Caco-2 (cell line): ENCODE results near the gene CLEC10A. TPM values are rescaled to one million over a fixed set of nuclear protein-coding genes. Genes with fewer than 3 reads are reported as not detected.

Source experiments
- BruUV-seq: library from RNA; stranded (reverse); fragments of 400-500 nt; replicated peaks from 2 replicates; lab custom pipeline; 2021; lab: Mats Ljungman, UMichigan
- CTCF ChIA-PET: fragments of 300-600 bp; sonication (Branson Sonifier 250); formaldehyde crosslinking; loops from one replicate; lab custom pipeline; 2022; ENCODE audit warnings: antibody characterized with exemption; lab: Charles Lee
- POLR2A ChIA-PET: fragments of 300-600 bp; sonication (Branson Sonifier 250); formaldehyde crosslinking; loops from one replicate; lab custom pipeline; 2022; ENCODE audit warnings: antibody characterized with exemption; lab: Charles Lee
- DNase-seq, 2 experiments: peaks; one replicate each; pipeline versions ENCODE4 v3.0.0 to v3.0.0-alpha.2; 2020 to 2022
- H3K27me3 ChIP-seq: replicated peaks from 2 replicates; pipeline ENCODE4 v1.6.0; 2011; ENCODE audit warnings: low read length; ENCODE audit not compliant: control insufficient read depth, insufficient read depth
- H3K36me3 ChIP-seq: 2 replicates; pipeline ENCODE4 v1.5.1; 2011; ENCODE audit warnings: low read length; ENCODE audit not compliant: control insufficient read depth, insufficient read depth
- H3K4me1 ChIP-seq: fragments of 250-450 bp; sonication (Bioruptor Pico); 2 replicates; pipeline ENCODE4 v1.5.1; 2020; ENCODE audit warnings: mild to moderate bottlenecking
- H3K4me3 ChIP-seq: 2 replicates; pipeline ENCODE4 v1.5.1; 2011; ENCODE audit warnings: low read depth, mild to moderate bottlenecking, control low read depth, low read length
- H3K9me3 ChIP-seq: fragments of 250-450 bp; sonication (Bioruptor Pico); 2 replicates; pipeline ENCODE4 v1.5.1; 2020; ENCODE audit warnings: mild to moderate bottlenecking, moderate library complexity
- H3K27ac Mint-ChIP-seq: one replicate; pipeline ENCODE4 v1.8.0; 2022; ENCODE audit warnings: mixed read lengths; ENCODE audit not compliant: unreplicated experiment
- H3K27me3 Mint-ChIP-seq: one replicate; pipeline ENCODE4 v1.8.0; 2022; ENCODE audit warnings: mixed read lengths; ENCODE audit not compliant: insufficient read depth, unreplicated experiment
- H3K36me3 Mint-ChIP-seq: one replicate; pipeline ENCODE4 v1.8.0; 2022; ENCODE audit warnings: mild to moderate bottlenecking, mixed read lengths; ENCODE audit not compliant: insufficient read depth, unreplicated experiment
- H3K4me1 Mint-ChIP-seq: one replicate; pipeline ENCODE4 v1.8.0; 2022; ENCODE audit warnings: low read depth, mixed read lengths; ENCODE audit not compliant: unreplicated experiment
- H3K4me3 Mint-ChIP-seq: one replicate; pipeline ENCODE4 v1.8.0; 2022; ENCODE audit warnings: mild to moderate bottlenecking, moderate library complexity, mixed read lengths; ENCODE audit not compliant: unreplicated experiment
- H3K9me3 Mint-ChIP-seq: one replicate; pipeline ENCODE4 v1.8.0; 2022; ENCODE audit warnings: mixed read lengths; ENCODE audit not compliant: unreplicated experiment
- intact Hi-C: fragments of 100-400 bp; cut with micrococcal nuclease; formaldehyde crosslinking; loops from one replicate; pipeline ENCODE4 v1.10.0; 2022; ENCODE audit not compliant: unreplicated experiment
- total RNA-seq: library from RNA; stranded (reverse); gene quantifications from 2 replicates; pipeline ENCODE4 v1.2.3, GENCODE V29; 2022
- TF ChIP-seq, protein P1 (sequence below), 2 experiments: fragments of 200-600 bp in 1 of 2; IDR thresholded peaks; 1 replicate in 1 of 2; 2 replicates in 1 of 2; pipeline versions ENCODE4 v1.5.1 to v1.8.0; 2011 to 2022; ENCODE audit warnings: antibody characterized with exemption in 1 of 2, control low read depth in 1 of 2, inconsistent platforms in 1 of 2, low read depth in 1 of 2, low read length in 1 of 2, mild to moderate bottlenecking in 1 of 2, moderate library complexity in 1 of 2; ENCODE audit not compliant: insufficient read depth in 1 of 2, severe bottlenecking in 1 of 2, unreplicated experiment in 1 of 2

The CLEC10A gene
- total RNA-seq, 1 experiment from 2014 or later: not detected

DNA sequence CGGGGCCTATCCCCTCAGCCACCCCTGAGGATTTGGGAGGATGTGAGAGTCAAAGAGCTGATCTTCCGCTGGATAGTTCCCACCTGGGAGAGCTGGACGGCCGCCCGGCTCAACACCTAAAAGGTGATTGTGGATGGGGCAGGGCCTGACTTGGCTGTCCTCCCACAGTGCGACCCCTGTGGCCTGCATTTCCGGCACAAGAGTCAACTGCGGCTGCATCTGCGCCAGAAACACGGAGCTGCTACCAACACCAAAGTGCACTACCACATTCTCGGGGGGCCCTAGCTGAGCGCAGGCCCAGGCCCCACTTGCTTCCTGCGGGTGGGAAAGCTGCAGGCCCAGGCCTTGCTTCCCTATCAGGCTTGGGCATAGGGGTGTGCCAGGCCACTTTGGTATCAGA, 52.7 kb downstream of the CLEC10A start:
- DNase-seq: no peak
- H3K4me3 Mint-ChIP-seq: no peak overlapping the region
- H3K27me3 Mint-ChIP-seq: no peaks in the 10 kb centered on the region
- no peaks in the 10 kb centered on the region for H3K4me1 ChIP-seq
- no peak overlapping the region for H3K4me3 ChIP-seq
- H3K27me3 ChIP-seq: no peaks in the 10 kb centered on the region
- BruUV-seq: no TSS peak
- CTCF ChIA-PET: no interaction called here
- intact Hi-C loops: no loop called here
- TF ChIP-seq, protein P1, sequence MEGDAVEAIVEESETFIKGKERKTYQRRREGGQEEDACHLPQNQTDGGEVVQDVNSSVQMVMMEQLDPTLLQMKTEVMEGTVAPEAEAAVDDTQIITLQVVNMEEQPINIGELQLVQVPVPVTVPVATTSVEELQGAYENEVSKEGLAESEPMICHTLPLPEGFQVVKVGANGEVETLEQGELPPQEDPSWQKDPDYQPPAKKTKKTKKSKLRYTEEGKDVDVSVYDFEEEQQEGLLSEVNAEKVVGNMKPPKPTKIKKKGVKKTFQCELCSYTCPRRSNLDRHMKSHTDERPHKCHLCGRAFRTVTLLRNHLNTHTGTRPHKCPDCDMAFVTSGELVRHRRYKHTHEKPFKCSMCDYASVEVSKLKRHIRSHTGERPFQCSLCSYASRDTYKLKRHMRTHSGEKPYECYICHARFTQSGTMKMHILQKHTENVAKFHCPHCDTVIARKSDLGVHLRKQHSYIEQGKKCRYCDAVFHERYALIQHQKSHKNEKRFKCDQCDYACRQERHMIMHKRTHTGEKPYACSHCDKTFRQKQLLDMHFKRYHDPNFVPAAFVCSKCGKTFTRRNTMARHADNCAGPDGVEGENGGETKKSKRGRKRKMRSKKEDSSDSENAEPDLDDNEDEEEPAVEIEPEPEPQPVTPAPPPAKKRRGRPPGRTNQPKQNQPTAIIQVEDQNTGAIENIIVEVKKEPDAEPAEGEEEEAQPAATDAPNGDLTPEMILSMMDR (IDR thresholded peaks at IDR 0.05; ENCODE audit: insufficient read depth in 1 of 2, low read depth in 1 of 2, low read length in 1 of 2, severe bottlenecking in 1 of 2, unreplicated experiment in 1 of 2): no peak
- no peak overlapping the region for H3K27ac Mint-ChIP-seq
- H3K36me3 Mint-ChIP-seq: peaks cover 5% of the 10 kb centered on the region
- H3K36me3 ChIP-seq: no peaks in the 10 kb centered on the region
- H3K9me3 ChIP-seq: no peaks in the 10 kb centered on the region
- POLR2A ChIA-PET: no interaction called here
- no peaks in the 10 kb centered on the region for H3K4me1 Mint-ChIP-seq
- no peaks in the 10 kb centered on the region for H3K9me3 Mint-ChIP-seq

DNA sequence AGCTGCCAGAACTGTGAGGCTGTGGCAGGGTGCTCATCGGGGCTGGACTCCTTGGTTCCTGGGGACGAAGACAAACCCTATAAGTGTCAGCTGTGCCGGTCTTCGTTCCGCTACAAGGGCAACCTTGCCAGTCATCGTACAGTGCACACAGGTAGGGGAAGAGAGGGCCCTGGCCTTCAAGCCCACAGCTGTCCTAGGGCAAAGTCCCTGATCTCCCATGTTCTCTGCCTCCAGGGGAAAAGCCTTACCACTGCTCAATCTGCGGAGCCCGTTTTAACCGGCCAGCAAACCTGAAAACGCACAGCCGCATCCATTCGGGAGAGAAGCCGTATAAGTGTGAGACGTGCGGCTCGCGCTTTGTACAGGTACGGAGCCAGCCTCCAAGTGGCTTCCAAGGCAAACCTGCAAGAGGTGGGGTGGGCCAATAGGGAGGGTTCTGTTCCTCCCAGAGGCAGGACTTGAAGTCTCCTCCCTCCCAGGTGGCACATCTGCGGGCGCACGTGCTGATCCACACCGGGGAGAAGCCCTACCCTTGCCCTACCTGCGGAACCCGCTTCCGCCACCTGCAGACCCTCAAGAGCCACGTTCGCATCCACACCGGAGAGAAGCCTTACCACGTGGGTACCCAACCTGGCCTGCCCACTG, 53.5 kb downstream of the CLEC10A start:
- CTCF ChIA-PET: no interaction called here
- POLR2A ChIA-PET: no interaction called here

DNA sequence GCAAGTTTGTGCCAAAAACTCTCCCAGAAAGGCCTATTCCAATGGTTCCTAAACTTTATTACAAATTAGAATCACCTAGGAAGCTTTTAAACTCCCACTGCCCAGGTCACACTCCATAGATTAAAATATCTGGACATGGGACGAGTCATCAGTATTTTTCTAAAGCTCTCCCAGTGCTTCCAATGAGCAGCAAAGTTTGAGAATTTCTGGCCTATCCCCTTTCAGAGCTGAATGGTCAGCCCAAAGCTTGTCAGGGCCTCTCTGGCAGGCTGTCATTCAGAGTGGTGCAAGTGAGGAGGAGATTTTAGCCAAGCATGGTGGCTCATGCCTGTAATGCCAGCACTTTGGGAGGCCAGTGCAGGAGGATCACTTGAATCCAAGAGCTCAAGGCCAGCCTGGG, 54.8 kb downstream of the CLEC10A start:
- H3K4me3 ChIP-seq: no peak overlapping the region
- no peak for DNase-seq
- no peaks in the 10 kb centered on the region for H3K27me3 ChIP-seq
- H3K9me3 ChIP-seq: no peaks in the 10 kb centered on the region
- H3K4me1 ChIP-seq: no peaks in the 10 kb centered on the region
- Mint-ChIP-seq H3K36me3 (peaks cover 5% of the 10 kb centered on the region), H3K4me3 (no peak overlapping the region), H3K4me1 (no peaks in the 10 kb centered on the region), H3K9me3 (no peaks in the 10 kb centered on the region), H3K27ac (no peak overlapping the region), H3K27me3 (no peaks in the 10 kb centered on the region)
- BruUV-seq: no TSS peak
- CTCF ChIA-PET: interaction anchor here (0.7 to 1.0 kb wide), 2 partner anchors 11 to 140 kb away, joined by 3 to 6 read pairs; partner anchors contain the start of gene SLC16A13
- POLR2A ChIA-PET: interaction anchor here (0.5 kb wide), 1 partner anchor 1497 kb away, joined by 5 read pairs; no protein-coding TSS in a partner anchor
- H3K36me3 ChIP-seq: no peaks in the 10 kb centered on the region
- intact Hi-C loops: no loop called here
- TF ChIP-seq, protein P1 (IDR thresholded peaks at IDR 0.05; ENCODE audit: insufficient read depth in 1 of 2, low read depth in 1 of 2, low read length in 1 of 2, severe bottlenecking in 1 of 2, unreplicated experiment in 1 of 2): no peak

More for the DNA sequence above, 53.5 kb downstream of the CLEC10A start:
- no peak for DNase-seq
- H3K9me3 ChIP-seq: no peaks in the 10 kb centered on the region
- H3K27me3 ChIP-seq: no peaks in the 10 kb centered on the region
- H3K27ac Mint-ChIP-seq: no peak overlapping the region
- H3K9me3 Mint-ChIP-seq: no peaks in the 10 kb centered on the region
- H3K4me3 ChIP-seq: no peak overlapping the region
- H3K36me3 Mint-ChIP-seq: peaks cover 5% of the 10 kb centered on the region
- TF ChIP-seq, protein P1 (IDR thresholded peaks at IDR 0.05; ENCODE audit: insufficient read depth in 1 of 2, low read depth in 1 of 2, low read length in 1 of 2, severe bottlenecking in 1 of 2, unreplicated experiment in 1 of 2): no peak
- intact Hi-C loops: no loop called here
- BruUV-seq: no TSS peak
- H3K4me3 Mint-ChIP-seq: no peak overlapping the region
- H3K36me3 ChIP-seq: no peaks in the 10 kb centered on the region
- no peaks in the 10 kb centered on the region for H3K4me1 ChIP-seq
- H3K4me1 Mint-ChIP-seq: no peaks in the 10 kb centered on the region
- H3K27me3 Mint-ChIP-seq: no peaks in the 10 kb centered on the region

Other genes with a start within 250 kb of the CLEC10A start
- not detected in 2 replicates for gene TEKT1, start 248.5 kb downstream of the CLEC10A start, total RNA-seq
- not detected in 2 replicates for gene ALOX12, start 84.2 kb downstream of the CLEC10A start, total RNA-seq
- 61.9 and 63.0 TPM in 2 replicates for gene RNASEK, start 67.6 kb downstream of the CLEC10A start, total RNA-seq
- gene BCL6B, start 57.2 kb downstream of the CLEC10A start, total RNA-seq: not detected in 2 replicates
- 7.1 and 8.7 TPM in 2 replicates for gene SLC16A13, start 44.2 kb downstream of the CLEC10A start, total RNA-seq
- 0.35 and 0.43 TPM in 2 replicates for gene SLC16A11, start 36.2 kb downstream of the CLEC10A start, total RNA-seq
- 12.8 and 14.3 TPM in 2 replicates for gene ASGR2, start 34.6 kb upstream of the CLEC10A start, total RNA-seq
- 8.3 and 9.2 TPM in 2 replicates for gene ASGR1, start 99.1 kb upstream of the CLEC10A start, total RNA-seq
- gene DLG4, start 139.6 kb upstream of the CLEC10A start, total RNA-seq: 0.98 and 1.8 TPM in 2 replicates
- gene ACADVL, start 139.7 kb upstream of the CLEC10A start, total RNA-seq: 133 and 164 TPM in 2 replicates
- 38.3 and 41.3 TPM in 2 replicates for gene DVL2, start 154.3 kb upstream of the CLEC10A start, total RNA-seq
- 20.5 and 20.6 TPM in 2 replicates for gene PHF23, start 159.2 kb upstream of the CLEC10A start, total RNA-seq
- gene GABARAP, start 162.2 kb upstream of the CLEC10A start, total RNA-seq: 129 and 140 TPM in 2 replicates
- gene CTDNEP1, start 171.5 kb upstream of the CLEC10A start, total RNA-seq: 68.6 and 71.1 TPM in 2 replicates
- 43.2 and 43.3 TPM in 2 replicates for gene ELP5, start 172.0 kb upstream of the CLEC10A start, total RNA-seq
- 111 and 115 TPM in 2 replicates for gene CLDN7, start 182.2 kb upstream of the CLEC10A start, total RNA-seq
- gene SLC2A4, start 201.5 kb upstream of the CLEC10A start, total RNA-seq: 0.35 and 0.88 TPM in 2 replicates
- 21.1 and 27.6 TPM in 2 replicates for gene YBX2, start 214.4 kb upstream of the CLEC10A start, total RNA-seq
- gene EIF5A, start 227.4 kb upstream of the CLEC10A start, total RNA-seq: 345 and 388 TPM in 2 replicates
- 36.0 and 39.2 TPM in 2 replicates for gene GPS2, start 235.1 kb upstream of the CLEC10A start, total RNA-seq
- 29.5 and 31.1 TPM in 2 replicates for gene NEURL4, start 249.1 kb upstream of the CLEC10A start, total RNA-seq